GM19455 (cell line): Measurements from ENCODE around the gene ANKRD12.
A peak's percentile ranks its signal among the peaks of the same experiment; 100 is the strongest.

Experiments used
- ATAC-seq: cut with Tn5 transposase; IDR thresholded peaks from one replicate; pipeline ENCODE4 v1.9.1; 2021; ENCODE audit not compliant: unreplicated experiment

Gene ANKRD12

GRCh38 chr18:9285604-9286003, 149.0 kb downstream of the ANKRD12 start:
- no peak for ATAC-seq

- no peak for ATAC-seq
Measured at GRCh38 chr18:9287036-9287435, 150.5 kb downstream of the ANKRD12 start.

- ATAC-seq, result no peak
Measured at GRCh38 chr18:9289698-9290097, 153.1 kb downstream of the ANKRD12 start.

- no peak for ATAC-seq
Measured at GRCh38 chr18:9290156-9290555, 153.6 kb downstream of the ANKRD12 start.

GRCh38 chr18:9292047-9292446, 155.5 kb downstream of the ANKRD12 start:
- ATAC-seq, result no peak

GRCh38 chr18:9293948-9294347, 157.4 kb downstream of the ANKRD12 start:
- no peak for ATAC-seq

- ATAC-seq, result no peak
Measured at GRCh38 chr18:9296233-9297006, 159.8 kb downstream of the ANKRD12 start.

GRCh38 chr18:9297007-9297393, 160.4 kb downstream of the ANKRD12 start:
- no peak for ATAC-seq

- no peak for ATAC-seq
Measured at GRCh38 chr18:9304388-9305070, 167.9 kb downstream of the ANKRD12 start.

GRCh38 chr18:9319333-9319732, 182.8 kb downstream of the ANKRD12 start:
- no peak for ATAC-seq

GRCh38 chr18:9321017-9321452, 184.5 kb downstream of the ANKRD12 start:
- ATAC-seq, result no peak

GRCh38 chr18:9321736-9322135, 185.2 kb downstream of the ANKRD12 start:
- no peak for ATAC-seq

GRCh38 chr18:9322744-9323143, 186.2 kb downstream of the ANKRD12 start:
- no peak for ATAC-seq

- ATAC-seq, result no peak
Measured at GRCh38 chr18:9323750-9324445, 187.3 kb downstream of the ANKRD12 start.

GRCh38 chr18:9325716-9326115, 189.1 kb downstream of the ANKRD12 start:
- no peak for ATAC-seq

GRCh38 chr18:9328776-9329175, 192.2 kb downstream of the ANKRD12 start:
- no peak for ATAC-seq

GRCh38 chr18:9329471-9329870, 192.9 kb downstream of the ANKRD12 start:
- ATAC-seq, result no peak

- no peak for ATAC-seq
Measured at GRCh38 chr18:9330419-9330818, 193.8 kb downstream of the ANKRD12 start.

- ATAC-seq, result peak; percentile 52
Measured at GRCh38 chr18:9333441-9334328, 197.1 kb downstream of the ANKRD12 start.

- peak; percentile 78 for ATAC-seq
Measured at GRCh38 chr18:9334329-9334972, 197.9 kb downstream of the ANKRD12 start, which contains the start of gene TWSG1. Gene TWSG1 (plus strand): TSS chr18:9334773. CDS start chr18:9337230, 2,457 bp downstream.
